Stimulated activated naive CD8-positive, alpha-beta T cell treated with anti-CD3 and anti-CD28 coated beads, Interleukin-15, Interleukin-2, amounts not matched to agents 100 ng/mL and 50 ng/mL, for 24 hours (primary cell): ENCODE results near the gene CXXC1.
A peak's percentile ranks its signal among the peaks of the same experiment; 100 is the strongest.

Source experiments
- H3K27ac Mint-ChIP-seq: one replicate; pipeline ENCODE4 v1.8.0; 2021; ENCODE audit warnings: mild to moderate bottlenecking, mixed read lengths
- H3K27me3 Mint-ChIP-seq: one replicate; pipeline ENCODE4 v1.8.0; 2021; ENCODE audit warnings: mixed read lengths
- H3K36me3 Mint-ChIP-seq: one replicate; pipeline ENCODE4 v1.8.0; 2021; ENCODE audit warnings: low read depth, mixed read lengths
- H3K4me1 Mint-ChIP-seq: one replicate; pipeline ENCODE4 v1.8.0; 2021; ENCODE audit warnings: low read depth, mixed read lengths
- H3K4me3 Mint-ChIP-seq: one replicate; pipeline ENCODE4 v1.8.0; 2021; ENCODE audit warnings: mild to moderate bottlenecking, mixed read lengths
- H3K9me3 Mint-ChIP-seq: one replicate; pipeline ENCODE4 v1.8.0; 2021; ENCODE audit warnings: mixed read lengths

CXXC1 gene

GRCh38 chr18:50285071-50285470 is 2.4 kb downstream of the CXXC1 start:
- no peaks in the 10 kb centered on the region for H3K9me3 Mint-ChIP-seq
- H3K27ac Mint-ChIP-seq: peak overlapping the region; percentile 48
- no peak overlapping the region for H3K4me3 Mint-ChIP-seq
- peaks cover 55% of the 10 kb centered on the region for H3K36me3 Mint-ChIP-seq
- H3K4me1 Mint-ChIP-seq: peaks cover 38% of the 10 kb centered on the region
- no peaks in the 10 kb centered on the region for H3K27me3 Mint-ChIP-seq

- H3K27ac Mint-ChIP-seq: peak overlapping the region; percentile 48
- H3K36me3 Mint-ChIP-seq: peaks cover 58% of the 10 kb centered on the region
- no peak overlapping the region for H3K4me3 Mint-ChIP-seq
- no peaks in the 10 kb centered on the region for H3K27me3 Mint-ChIP-seq
- H3K9me3 Mint-ChIP-seq: no peaks in the 10 kb centered on the region
- H3K4me1 Mint-ChIP-seq: peaks cover 44% of the 10 kb centered on the region
These were observed 3.1 kb downstream of the CXXC1 start for GRCh38 chr18:50284255-50284885.

GRCh38 chr18:50283469-50284209 is 3.9 kb downstream of the CXXC1 start:
- no peaks in the 10 kb centered on the region for H3K27me3 Mint-ChIP-seq
- no peaks in the 10 kb centered on the region for H3K9me3 Mint-ChIP-seq
- H3K4me3 Mint-ChIP-seq: no peak overlapping the region
- H3K27ac Mint-ChIP-seq: no peak overlapping the region
- peaks cover 45% of the 10 kb centered on the region for H3K4me1 Mint-ChIP-seq
- peaks cover 66% of the 10 kb centered on the region for H3K36me3 Mint-ChIP-seq

DNA sequence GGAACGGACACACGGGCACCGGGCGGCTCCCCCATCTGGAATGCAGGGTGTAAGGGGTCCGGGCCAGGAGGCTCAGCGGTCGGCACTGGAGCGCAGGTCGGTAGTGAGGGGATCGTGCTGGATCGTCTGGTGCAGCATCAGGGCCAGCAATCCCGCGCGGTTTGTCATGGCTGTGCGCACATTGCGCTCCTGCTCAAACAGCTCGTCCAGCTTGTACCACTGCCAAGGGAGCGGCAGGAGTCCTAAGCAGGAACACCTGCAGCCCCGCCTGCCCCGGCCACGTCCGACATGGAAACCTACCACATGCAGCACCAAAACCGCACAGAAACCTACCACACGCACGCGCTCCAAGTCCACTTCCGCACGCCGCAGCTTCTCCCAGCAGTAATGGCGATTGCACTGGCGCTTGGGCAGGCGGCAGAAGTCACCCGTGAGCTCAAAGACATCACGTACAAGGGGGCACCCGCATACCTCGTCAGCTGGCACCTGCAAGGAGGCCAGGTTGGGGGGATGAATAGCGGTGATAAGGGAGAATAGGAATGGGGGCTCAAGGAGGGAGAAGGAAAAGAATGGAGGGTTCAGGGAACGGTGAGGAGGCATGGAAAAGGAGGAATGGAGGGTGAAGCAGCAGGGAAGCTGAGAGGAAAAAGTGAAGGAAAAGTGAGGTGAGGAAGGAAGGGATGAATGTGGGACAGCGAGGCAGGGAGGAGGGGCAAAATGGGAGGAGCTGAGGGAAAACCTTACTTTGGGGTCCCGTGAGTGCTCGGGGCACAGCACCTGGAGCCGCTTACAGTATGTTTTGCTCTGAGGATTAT is 4.8 kb downstream of the CXXC1 start:
- Mint-ChIP-seq H3K9me3 (no peaks in the 10 kb centered on the region), H3K27me3 (no peaks in the 10 kb centered on the region), H3K27ac (no peak overlapping the region), H3K36me3 (peaks cover 70% of the 10 kb centered on the region), H3K4me1 (peaks cover 41% of the 10 kb centered on the region), H3K4me3 (peak overlapping the region; percentile 98)

- H3K27me3 Mint-ChIP-seq: no peaks in the 10 kb centered on the region
- peaks cover 37% of the 10 kb centered on the region for H3K4me1 Mint-ChIP-seq
- H3K36me3 Mint-ChIP-seq: peaks cover 65% of the 10 kb centered on the region
- peak overlapping the region; percentile 97 for H3K27ac Mint-ChIP-seq
- H3K9me3 Mint-ChIP-seq: no peaks in the 10 kb centered on the region
- peak overlapping the region; percentile 98 for H3K4me3 Mint-ChIP-seq
These were observed 5.4 kb downstream of the CXXC1 start for GRCh38 chr18:50281972-50282520.

DNA sequence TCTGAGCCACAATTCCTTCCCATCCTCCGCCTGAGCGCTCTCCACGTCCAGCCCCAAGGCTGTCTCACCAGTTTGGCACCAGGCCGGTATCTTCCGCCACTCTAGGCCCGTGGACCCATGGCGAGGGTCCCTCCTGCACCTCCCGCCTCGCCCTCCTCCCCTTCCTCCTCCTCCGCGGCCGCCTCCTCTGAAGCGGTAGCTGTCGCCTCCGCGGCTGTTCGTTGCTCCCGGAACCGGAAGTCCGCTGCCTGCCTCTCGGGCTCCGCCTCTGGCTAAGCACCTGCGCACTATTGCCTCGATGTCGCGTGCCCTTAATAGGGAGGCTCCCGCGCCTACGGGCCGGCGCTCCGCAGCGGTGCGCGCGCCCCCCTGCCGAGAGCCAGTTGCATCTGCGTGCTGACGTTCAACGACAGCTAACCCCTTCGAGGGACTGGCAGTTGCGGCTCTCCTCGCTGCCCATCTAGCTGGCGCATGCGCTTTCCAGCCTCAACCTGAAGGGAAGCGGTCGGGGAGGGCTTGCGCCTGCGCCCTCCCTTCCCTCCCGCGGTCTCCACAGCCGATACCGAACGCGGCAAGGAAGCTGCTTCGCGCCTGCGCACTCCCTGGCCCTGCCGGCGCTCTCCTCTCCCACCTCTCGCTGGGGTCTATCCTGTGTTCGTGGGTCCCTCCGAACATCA is 6.1 kb downstream of the CXXC1 start, which contains the start of gene MBD1:
TSS of gene MBD1 (minus strand) at position 229 of the 677 bp plus-strand sequence. CDS start 1,531 bp downstream, outside the sequence.
- Mint-ChIP-seq H3K36me3 (peaks cover 68% of the 10 kb centered on the region), H3K9me3 (no peaks in the 10 kb centered on the region), H3K4me3 (peak within 1 kb of the TSS; percentile 98), H3K4me1 (peaks cover 31% of the 10 kb centered on the region), H3K27ac (peak within 1 kb of the TSS; percentile 97), H3K27me3 (no peaks in the 10 kb centered on the region)

GRCh38 chr18:50280707-50281294 is 6.7 kb downstream of the CXXC1 start:
- Mint-ChIP-seq H3K36me3 (peaks cover 69% of the 10 kb centered on the region), H3K9me3 (no peaks in the 10 kb centered on the region), H3K27ac (peak overlapping the region; percentile 97), H3K4me1 (peaks cover 27% of the 10 kb centered on the region), H3K4me3 (peak overlapping the region; percentile 98), H3K27me3 (no peaks in the 10 kb centered on the region)

GRCh38 chr18:50279752-50280151 is 7.7 kb downstream of the CXXC1 start:
- no peaks in the 10 kb centered on the region for H3K9me3 Mint-ChIP-seq
- H3K4me3 Mint-ChIP-seq: peak overlapping the region; percentile 98
- H3K27me3 Mint-ChIP-seq: no peaks in the 10 kb centered on the region
- H3K4me1 Mint-ChIP-seq: peaks cover 26% of the 10 kb centered on the region
- H3K36me3 Mint-ChIP-seq: peaks cover 70% of the 10 kb centered on the region
- peak overlapping the region; percentile 97 for H3K27ac Mint-ChIP-seq

DNA sequence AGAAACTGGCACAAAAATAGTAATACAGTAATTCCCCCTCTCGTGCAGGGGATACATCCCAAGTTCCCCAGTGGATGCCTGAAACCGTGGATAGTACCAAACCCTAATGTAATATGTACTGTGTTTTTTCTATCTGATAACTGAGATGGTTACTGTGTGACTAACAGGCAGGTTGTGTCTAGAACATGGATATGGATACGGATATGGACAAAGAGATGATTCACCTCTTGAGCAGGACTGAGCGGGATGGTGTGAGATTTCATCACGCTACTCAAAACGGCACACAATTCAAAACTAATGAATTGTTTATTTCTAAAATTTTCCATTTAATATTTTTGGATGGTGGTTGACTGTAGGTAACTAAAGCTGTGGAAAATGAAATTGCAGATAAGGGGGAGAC is 9.6 kb downstream of the CXXC1 start:
- peaks cover 68% of the 10 kb centered on the region for H3K36me3 Mint-ChIP-seq
- no peak overlapping the region for H3K27ac Mint-ChIP-seq
- H3K27me3 Mint-ChIP-seq: no peaks in the 10 kb centered on the region
- H3K4me1 Mint-ChIP-seq: peaks cover 21% of the 10 kb centered on the region
- H3K4me3 Mint-ChIP-seq: no peak overlapping the region
- no peaks in the 10 kb centered on the region for H3K9me3 Mint-ChIP-seq

GRCh38 chr18:50276452-50276851 is 11.0 kb downstream of the CXXC1 start:
- Mint-ChIP-seq H3K36me3 (peaks cover 72% of the 10 kb centered on the region), H3K4me3 (no peak overlapping the region), H3K27ac (no peak overlapping the region), H3K4me1 (peaks cover 21% of the 10 kb centered on the region), H3K9me3 (no peaks in the 10 kb centered on the region), H3K27me3 (no peaks in the 10 kb centered on the region)

DNA sequence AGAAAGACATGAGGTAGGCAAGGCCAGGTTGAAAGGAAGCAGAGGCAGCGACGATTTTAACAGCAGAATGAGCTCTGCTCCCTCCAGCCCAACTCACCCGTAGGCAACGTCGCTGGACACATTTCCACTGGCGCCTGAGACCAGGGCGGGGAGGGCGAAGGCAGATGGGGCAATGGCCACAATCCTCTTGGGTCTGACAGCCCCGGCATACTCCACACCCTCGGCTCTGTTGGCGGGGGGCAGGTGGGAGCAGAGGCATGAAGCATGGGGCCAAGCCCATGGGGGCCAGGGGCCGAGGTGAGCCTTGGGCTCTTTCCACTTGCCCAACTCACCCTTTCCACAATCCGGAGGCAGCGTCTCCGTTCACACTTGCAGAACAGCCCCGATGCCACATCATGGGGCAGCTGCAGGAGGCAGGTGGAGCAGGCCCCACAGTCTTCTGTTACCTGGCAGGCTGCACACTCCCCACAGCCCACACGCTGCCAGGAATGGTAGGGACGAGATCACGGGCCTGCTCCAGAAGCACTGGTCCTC is 11.9 kb downstream of the CXXC1 start:
- Mint-ChIP-seq H3K9me3 (no peaks in the 10 kb centered on the region), H3K27ac (no peak overlapping the region), H3K4me1 (peaks cover 18% of the 10 kb centered on the region), H3K36me3 (peaks cover 76% of the 10 kb centered on the region), H3K4me3 (no peak overlapping the region), H3K27me3 (no peaks in the 10 kb centered on the region)

GRCh38 chr18:50274941-50275340 is 12.6 kb downstream of the CXXC1 start:
- H3K27ac Mint-ChIP-seq: no peak overlapping the region
- peaks cover 75% of the 10 kb centered on the region for H3K36me3 Mint-ChIP-seq
- no peaks in the 10 kb centered on the region for H3K9me3 Mint-ChIP-seq
- no peaks in the 10 kb centered on the region for H3K27me3 Mint-ChIP-seq
- H3K4me1 Mint-ChIP-seq: peaks cover 12% of the 10 kb centered on the region
- H3K4me3 Mint-ChIP-seq: no peak overlapping the region

- no peak overlapping the region for H3K4me3 Mint-ChIP-seq
- peaks cover 79% of the 10 kb centered on the region for H3K36me3 Mint-ChIP-seq
- peaks cover 8% of the 10 kb centered on the region for H3K4me1 Mint-ChIP-seq
- no peak overlapping the region for H3K27ac Mint-ChIP-seq
- H3K9me3 Mint-ChIP-seq: no peaks in the 10 kb centered on the region
- H3K27me3 Mint-ChIP-seq: no peaks in the 10 kb centered on the region
These were observed 13.4 kb downstream of the CXXC1 start for GRCh38 chr18:50274044-50274442.
